ENCODE data around the gene E2F4. TPM values are rescaled to one million over a fixed set of nuclear protein-coding genes. Genes with fewer than 3 reads are reported as not detected.

The E2F4 gene
- total and polyA plus RNA-seq, 2 of the 13 experiments (the other 11 are each of a cell fraction or from before 2014, with no cell fraction given), result 84.8 to 91.2 TPM

- TF ChIP-seq, protein P1, sequence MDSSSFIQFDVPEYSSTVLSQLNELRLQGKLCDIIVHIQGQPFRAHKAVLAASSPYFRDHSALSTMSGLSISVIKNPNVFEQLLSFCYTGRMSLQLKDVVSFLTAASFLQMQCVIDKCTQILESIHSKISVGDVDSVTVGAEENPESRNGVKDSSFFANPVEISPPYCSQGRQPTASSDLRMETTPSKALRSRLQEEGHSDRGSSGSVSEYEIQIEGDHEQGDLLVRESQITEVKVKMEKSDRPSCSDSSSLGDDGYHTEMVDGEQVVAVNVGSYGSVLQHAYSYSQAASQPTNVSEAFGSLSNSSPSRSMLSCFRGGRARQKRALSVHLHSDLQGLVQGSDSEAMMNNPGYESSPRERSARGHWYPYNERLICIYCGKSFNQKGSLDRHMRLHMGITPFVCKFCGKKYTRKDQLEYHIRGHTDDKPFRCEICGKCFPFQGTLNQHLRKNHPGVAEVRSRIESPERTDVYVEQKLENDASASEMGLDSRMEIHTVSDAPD (CRISPR knock-in tag; IDR thresholded peaks at IDR 0.05), result no peak
- TF ChIP-seq ZNF772 (CRISPR knock-in tag; IDR thresholded peaks at IDR 0.05) (peak; percentile 72; the same call in 1 of the 2 replicates), POGZ (CRISPR knock-in tag; IDR thresholded peaks at IDR 0.05) (peak; percentile 83), MEIS2 (CRISPR knock-in tag; IDR thresholded peaks at IDR 0.05) (peak; percentile 93), PITX1 (CRISPR knock-in tag; IDR thresholded peaks at IDR 0.05) (no peak; the same call in none of the 2 replicates), STAT5B (CRISPR knock-in tag; IDR thresholded peaks at IDR 0.05) (peak; percentile 6; the same call in 1 of the 2 replicates), ZNF274 (CRISPR knock-in tag; IDR thresholded peaks at IDR 0.05) (0 out of 2 replicates have a peak, but pooled peaks have one; percentile 39), ZNF773 (CRISPR knock-in tag; IDR thresholded peaks at IDR 0.05; ENCODE audit: borderline replicate concordance) (peak; percentile 84; the same call in 1 of the 2 replicates), ESRRA (CRISPR knock-in tag; IDR thresholded peaks at IDR 0.05; ENCODE audit: low read depth) (no peak; the same call in 1 of the 2 replicates), ZNF180 (CRISPR knock-in tag; IDR thresholded peaks at IDR 0.05; ENCODE audit: borderline replicate concordance, low read depth) (no peak), EHMT2 (IDR thresholded peaks at IDR 0.05; ENCODE audit: borderline replicate concordance, low read depth, low read length) (no peak), ZNF232 (CRISPR knock-in tag; IDR thresholded peaks at IDR 0.05; ENCODE audit: borderline replicate concordance) (0 out of 2 replicates have a peak, but pooled peaks have one; percentile 14), ZNF34 (CRISPR knock-in tag; IDR thresholded peaks at IDR 0.05; ENCODE audit: borderline replicate concordance) (no peak; the same call in 1 of the 2 replicates), NR2F2 (IDR thresholded peaks at IDR 0.05; ENCODE audit: borderline replicate concordance, low read depth) (no peak), PHF5A (CRISPR knock-in tag; IDR thresholded peaks at IDR 0.05; ENCODE audit: low read depth, unreplicated experiment) (peak; percentile 43), FOSL1 (CRISPR knock-in tag; IDR thresholded peaks at IDR 0.05; ENCODE audit: borderline replicate concordance) (no peak), TOPORS (CRISPR knock-in tag; IDR thresholded peaks at IDR 0.05) (peak; percentile 69; the same call in 1 of the 2 replicates)
- TF ChIP-seq, protein P2, sequence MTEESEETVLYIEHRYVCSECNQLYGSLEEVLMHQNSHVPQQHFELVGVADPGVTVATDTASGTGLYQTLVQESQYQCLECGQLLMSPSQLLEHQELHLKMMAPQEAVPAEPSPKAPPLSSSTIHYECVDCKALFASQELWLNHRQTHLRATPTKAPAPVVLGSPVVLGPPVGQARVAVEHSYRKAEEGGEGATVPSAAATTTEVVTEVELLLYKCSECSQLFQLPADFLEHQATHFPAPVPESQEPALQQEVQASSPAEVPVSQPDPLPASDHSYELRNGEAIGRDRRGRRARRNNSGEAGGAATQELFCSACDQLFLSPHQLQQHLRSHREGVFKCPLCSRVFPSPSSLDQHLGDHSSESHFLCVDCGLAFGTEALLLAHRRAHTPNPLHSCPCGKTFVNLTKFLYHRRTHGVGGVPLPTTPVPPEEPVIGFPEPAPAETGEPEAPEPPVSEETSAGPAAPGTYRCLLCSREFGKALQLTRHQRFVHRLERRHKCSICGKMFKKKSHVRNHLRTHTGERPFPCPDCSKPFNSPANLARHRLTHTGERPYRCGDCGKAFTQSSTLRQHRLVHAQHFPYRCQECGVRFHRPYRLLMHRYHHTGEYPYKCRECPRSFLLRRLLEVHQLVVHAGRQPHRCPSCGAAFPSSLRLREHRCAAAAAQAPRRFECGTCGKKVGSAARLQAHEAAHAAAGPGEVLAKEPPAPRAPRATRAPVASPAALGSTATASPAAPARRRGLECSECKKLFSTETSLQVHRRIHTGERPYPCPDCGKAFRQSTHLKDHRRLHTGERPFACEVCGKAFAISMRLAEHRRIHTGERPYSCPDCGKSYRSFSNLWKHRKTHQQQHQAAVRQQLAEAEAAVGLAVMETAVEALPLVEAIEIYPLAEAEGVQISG (CRISPR knock-in tag; IDR thresholded peaks at IDR 0.05), result peak; percentile 97
- TF ChIP-seq, protein P3, sequence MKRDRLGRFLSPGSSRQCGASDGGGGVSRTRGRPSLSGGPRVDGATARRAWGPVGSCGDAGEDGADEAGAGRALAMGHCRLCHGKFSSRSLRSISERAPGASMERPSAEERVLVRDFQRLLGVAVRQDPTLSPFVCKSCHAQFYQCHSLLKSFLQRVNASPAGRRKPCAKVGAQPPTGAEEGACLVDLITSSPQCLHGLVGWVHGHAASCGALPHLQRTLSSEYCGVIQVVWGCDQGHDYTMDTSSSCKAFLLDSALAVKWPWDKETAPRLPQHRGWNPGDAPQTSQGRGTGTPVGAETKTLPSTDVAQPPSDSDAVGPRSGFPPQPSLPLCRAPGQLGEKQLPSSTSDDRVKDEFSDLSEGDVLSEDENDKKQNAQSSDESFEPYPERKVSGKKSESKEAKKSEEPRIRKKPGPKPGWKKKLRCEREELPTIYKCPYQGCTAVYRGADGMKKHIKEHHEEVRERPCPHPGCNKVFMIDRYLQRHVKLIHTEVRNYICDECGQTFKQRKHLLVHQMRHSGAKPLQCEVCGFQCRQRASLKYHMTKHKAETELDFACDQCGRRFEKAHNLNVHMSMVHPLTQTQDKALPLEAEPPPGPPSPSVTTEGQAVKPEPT (CRISPR knock-in tag; IDR thresholded peaks at IDR 0.05; ENCODE audit: low read depth), result no peak
- TF ChIP-seq, protein P4, sequence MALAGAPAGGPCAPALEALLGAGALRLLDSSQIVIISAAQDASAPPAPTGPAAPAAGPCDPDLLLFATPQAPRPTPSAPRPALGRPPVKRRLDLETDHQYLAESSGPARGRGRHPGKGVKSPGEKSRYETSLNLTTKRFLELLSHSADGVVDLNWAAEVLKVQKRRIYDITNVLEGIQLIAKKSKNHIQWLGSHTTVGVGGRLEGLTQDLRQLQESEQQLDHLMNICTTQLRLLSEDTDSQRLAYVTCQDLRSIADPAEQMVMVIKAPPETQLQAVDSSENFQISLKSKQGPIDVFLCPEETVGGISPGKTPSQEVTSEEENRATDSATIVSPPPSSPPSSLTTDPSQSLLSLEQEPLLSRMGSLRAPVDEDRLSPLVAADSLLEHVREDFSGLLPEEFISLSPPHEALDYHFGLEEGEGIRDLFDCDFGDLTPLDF (CRISPR knock-in tag; IDR thresholded peaks at IDR 0.05), result 0 out of 2 replicates have a peak, but pooled peaks have one; percentile 44
Measured at GRCh38 chr16:67191995-67192681, at the start of gene E2F4 (continued).
